HG02884 (cell line): ENCODE measurements around the gene COL5A1.

Experiments used
- ATAC-seq: cut with Tn5 transposase; IDR thresholded peaks from one replicate; pipeline ENCODE4 v1.9.1; 2021; ENCODE audit warnings: mild to moderate bottlenecking, moderate library complexity; ENCODE audit not compliant: unreplicated experiment

The COL5A1 gene

DNA sequence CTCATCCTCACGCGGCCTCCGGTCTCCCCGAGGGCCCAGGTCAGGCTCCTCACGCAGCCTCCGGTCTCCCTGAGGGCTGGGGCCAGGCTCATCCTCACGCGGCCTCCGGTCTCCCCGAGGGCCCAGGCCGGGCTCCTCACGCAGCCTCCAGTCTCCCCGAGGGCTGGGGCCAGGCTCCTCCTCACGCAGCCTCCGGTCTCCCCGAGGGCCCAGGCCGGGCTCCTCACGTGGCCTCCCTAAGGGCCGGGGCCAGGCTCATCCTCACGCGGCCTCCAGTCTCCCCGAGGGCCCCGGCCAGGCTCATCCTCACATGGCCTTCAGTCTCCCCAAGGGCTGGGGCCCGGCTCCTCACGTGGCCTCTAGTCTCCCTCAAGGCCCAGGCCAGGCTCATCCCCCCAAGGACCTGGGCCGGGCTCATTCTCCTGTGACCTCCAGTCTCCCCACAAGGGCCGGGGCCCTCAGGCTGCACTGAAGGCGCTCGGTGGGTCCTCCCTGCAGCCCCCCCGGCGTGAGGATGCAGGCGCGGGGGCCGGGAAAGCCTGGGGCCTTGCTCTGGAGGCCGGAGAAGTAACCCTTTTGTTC, 187.8 kb downstream of the COL5A1 start:
- no peak for ATAC-seq

DNA sequence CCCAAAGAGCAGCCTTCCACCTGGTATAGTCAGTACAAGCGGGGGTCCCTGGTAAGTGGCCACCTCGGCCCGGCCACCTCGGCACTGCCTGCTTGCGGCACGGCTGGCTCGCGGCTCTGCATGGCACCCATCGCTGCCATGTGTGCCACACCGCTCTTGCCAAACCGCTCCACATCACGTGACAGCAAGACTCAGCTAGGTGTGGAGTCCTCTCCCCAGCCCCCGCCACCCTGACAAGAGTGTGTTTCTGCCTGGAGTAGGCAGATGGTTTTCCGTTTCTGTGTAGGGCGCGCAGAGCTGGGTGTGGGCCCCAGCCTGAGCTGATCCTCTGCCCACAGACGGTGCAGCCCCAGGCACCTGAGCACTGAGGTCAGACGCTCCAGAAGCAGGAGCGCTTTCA, 188.5 kb downstream of the COL5A1 start:
- ATAC-seq = no peak

DNA sequence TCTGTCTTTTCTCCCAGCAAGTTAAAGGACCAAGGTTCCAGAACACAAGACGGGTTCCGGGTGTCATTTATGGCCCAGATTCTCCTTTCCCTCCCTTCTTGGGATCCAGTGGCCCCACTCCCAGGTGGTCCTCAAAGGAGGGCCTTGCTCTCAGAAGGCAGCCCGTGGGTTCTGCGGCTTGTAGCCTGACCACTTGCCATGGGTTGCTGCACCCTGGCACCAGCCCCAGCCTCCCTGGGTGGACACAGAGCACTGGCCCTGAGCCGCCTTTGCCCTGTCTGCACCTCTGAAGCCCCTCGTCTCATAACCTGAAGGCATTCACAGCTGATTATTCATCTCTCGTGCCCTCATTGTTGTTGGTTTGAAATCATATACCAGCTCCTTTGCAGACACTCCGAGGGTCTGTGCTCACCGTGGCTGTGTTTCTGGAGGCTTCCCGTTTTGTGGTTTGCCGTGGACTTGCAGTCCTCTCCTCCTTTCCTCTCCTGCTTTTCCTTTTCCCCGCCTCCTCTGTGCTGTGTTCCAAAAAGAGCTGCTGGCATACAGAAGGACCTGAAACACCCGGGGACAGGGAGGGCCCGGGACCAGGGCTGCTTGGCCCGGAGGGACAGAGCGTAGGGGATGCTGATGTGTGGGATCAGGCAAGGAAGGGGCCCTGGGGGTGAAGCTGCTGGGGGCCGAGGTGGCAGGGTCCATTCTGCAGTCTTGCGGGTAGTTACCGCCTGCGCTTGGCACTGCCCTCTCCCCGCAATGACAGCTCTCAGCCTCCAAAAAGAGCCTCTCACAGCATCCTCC, 189.5 kb downstream of the COL5A1 start:
- no peak for ATAC-seq

DNA sequence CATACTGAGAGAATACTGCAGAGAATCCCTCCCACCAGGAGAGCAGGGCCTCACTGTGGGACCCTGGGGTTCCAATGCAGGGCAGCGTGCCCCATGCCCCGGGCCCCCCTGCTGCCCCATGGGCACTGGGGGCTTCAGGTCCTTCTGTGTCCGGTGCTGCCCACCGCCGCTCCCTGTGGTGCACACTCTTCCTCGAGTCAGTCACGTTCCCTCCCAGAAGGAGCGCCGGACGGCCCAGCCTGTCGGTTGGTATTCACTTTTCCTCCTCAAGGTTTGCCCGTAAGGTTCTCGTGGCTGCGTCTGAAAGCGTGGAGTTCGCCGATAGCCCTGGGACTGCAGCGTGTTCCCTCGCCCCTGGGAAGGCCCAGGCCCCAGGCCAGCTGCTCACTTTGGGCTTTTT, 190.9 kb downstream of the COL5A1 start:
- no peak for ATAC-seq

DNA sequence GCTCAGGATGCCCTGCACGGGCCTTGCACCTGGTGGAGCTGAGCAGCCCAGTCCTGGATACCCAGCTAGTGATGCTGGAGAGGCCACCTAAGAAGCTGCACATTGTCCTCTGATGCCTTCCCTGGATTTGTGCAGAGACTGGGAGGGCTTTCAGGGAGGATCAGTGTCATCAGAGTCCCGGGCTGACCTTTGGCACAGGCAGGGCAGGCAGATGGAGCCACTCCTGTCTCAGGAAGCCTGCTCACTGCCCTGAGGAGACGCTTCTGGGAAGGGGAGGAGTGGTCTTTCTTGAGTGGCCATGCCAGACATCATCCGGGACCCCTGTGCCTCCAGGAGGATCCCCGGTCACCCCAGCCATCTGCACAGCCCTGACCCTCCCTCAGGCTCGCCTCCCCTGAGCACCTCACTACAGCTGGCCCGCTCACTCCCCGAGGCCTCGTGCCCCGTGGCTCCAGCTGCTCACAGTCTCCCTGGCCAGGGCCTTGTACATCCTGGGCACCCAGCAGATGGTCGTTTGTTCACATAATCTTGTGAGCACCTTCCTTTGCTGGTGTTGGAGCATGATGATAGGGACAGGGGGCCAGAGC, 191.8 kb downstream of the COL5A1 start:
- ATAC-seq = no peak

DNA sequence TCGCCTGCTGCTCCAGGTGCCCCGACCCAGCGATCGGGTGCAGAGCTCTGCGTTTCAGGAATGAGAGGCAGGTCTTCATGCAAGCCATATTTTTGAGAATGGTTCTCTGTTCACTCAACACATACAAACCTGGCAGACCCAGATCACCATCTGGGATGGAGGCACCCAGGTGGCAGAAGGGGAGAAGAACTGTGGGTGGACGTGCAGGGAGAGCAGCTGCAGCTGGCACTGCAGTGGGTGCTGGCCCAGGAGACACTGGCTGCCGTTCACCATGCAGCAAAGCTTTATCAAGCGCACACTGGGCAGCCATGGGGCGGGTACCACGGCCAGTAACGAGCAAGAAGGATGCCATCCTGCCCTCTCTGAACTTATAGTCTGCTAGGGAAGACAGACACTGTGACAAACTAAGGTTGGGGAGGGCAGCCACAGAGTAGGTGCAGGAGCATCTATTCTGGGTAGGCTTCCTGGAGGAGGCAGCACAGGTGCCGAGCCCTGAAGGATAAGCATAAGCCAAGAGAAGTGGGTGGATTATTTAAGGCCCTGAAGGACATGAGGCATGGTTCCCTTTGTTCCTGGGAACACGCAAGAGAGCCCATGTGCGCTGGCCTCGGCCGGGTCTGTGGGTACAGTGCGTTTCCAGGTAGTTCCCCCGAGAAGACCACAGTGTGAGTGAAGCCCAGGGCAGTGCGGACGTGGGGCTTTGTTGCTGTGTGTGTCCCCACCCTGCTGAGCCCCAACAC, 192.8 kb downstream of the COL5A1 start:
- ATAC-seq = no peak

DNA sequence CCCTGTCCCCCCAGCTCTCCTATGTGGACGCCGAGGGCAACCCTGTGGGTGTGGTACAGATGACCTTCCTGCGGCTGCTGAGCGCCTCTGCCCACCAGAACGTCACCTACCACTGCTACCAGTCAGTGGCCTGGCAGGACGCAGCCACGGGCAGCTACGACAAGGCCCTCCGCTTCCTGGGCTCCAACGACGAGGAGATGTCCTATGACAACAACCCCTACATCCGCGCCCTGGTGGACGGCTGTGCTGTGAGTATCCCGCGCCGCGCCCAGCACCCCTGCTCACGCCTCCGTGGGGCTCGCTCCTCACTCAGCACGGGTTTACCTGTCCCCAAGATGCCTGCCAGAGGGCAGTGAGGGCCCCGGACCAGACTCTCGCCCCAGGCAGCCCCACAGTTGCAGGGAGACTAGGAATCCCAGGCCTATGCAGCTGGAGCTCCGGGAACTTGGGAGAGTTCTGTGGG, 193.4 kb downstream of the COL5A1 start:
- ATAC-seq = no peak

DNA sequence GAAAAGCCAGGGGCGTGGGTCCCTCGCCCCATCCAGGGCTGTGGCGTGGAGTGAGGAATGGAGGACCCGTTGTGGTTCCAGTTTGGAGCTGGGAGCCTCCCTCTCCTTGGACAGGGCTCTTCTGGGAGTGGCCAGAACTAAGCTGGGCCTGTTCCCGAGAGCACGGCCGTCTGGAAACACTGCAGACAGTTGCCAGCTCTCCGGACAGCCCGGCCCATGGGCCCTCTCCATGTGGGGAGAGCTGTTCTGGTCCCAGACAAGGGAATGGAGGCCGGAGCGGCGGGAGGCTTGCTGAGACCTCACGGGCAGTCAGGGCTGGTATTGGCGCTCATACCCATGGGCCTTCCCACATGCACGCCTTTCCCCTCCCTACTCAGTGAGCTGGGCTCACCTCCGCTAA, 193.8 kb downstream of the COL5A1 start:
- ATAC-seq = no peak

DNA sequence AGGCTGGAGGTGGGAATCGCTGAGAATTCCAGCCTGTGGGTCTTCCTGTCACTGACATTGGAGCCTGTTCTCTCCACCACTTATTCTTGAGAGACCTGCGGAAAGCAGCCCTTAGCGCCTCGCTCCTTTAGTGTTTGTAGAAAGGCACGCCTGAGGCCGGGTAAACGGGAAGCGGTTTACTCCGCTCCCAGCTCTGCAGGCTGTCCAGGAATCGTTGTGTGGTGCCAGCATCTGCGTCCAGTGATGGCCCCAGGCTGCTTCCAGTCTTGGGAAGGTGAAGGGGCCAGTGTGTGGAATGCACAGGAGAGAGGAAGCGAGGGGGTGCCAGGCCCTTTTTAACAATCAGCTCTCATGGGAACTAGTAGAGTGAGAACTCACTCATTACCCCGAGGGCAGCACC, 194.4 kb downstream of the COL5A1 start:
- ATAC-seq = no peak

DNA sequence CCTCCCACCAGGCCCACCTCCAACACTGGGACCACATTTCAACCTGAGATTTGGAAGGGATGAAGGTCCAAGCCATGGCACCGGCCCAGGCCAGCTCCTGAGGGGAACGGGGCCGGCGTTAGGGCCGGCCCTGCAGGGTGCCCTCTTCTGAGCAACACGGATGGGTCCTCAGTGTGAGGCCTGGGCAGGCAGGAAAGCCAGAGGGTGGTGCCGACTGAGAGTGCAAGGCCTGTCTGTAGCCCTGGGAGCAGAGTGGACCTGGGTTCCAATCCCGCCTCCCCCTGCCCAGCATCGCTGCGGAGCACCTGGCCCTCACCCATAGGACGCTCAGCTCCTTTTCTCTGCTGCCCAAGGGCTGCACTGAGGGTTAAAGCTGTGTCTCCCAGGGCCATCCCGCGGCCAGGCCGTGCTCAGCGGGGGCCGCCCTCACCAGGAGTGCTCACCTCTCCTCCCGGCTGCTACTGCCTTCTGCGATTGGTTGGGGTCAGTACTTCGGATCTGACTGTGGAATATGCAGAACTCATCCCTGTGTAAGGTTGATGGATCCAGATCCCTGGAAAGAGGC, 194.9 kb downstream of the COL5A1 start:
- ATAC-seq = no peak

DNA sequence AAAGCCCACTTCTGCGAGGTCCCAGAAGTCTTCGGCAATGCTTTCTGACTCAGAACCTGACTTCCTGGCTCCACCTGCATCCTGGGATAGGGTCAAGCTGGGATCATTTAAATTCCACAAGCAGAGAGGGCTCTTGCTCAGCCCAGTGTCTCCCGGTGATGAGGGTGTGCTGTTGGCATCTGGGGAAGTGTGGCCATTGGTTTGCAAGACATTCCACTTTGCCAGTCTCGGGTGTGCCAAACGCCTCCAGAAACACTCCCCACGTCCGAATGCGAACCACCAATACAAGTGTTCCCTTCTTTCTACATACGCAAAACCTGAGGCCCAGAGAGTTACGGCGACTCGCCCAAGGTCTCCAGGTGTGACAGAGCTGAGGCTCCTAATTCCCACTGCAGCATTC, 195.9 kb downstream of the COL5A1 start:
- ATAC-seq = no peak

DNA sequence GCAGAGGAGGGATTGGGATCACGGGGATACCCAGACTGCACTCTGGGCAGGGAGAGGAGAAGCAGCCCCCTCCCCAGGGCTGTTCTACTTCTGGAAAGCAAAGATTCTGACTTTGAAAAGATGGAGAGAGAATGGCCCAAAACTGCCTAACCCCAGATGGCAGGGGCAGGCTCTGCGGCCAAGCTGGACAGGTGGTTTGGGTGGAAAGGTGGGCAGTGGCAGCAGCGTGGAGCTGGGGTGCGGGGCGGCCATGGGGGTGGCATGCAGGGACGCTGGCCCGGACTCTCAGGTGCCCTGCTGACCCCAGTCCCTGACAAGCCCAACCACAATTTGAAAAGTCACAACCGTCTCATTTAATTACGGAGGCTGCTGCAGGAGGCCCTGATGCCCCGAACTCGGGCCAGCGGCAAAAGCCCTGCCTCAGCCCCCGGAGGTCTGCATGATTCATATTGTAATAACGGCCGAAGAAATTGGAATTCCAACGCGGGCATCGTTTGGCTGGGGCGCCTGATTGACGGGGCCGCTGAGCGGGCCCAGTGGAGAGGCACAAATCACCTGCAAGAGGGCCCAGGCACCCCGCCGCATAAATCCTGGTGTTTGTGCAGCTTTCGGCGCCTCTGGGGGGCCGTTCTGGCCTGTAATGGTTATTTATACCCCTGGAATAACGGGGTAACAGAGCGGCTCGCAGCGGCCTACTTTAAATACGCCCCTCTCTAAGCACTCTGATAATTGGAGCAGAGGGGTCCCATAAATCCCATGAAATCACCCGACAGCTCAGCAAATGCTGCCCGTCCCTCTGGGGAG, 197.2 kb downstream of the COL5A1 start:
- ATAC-seq = no peak

DNA sequence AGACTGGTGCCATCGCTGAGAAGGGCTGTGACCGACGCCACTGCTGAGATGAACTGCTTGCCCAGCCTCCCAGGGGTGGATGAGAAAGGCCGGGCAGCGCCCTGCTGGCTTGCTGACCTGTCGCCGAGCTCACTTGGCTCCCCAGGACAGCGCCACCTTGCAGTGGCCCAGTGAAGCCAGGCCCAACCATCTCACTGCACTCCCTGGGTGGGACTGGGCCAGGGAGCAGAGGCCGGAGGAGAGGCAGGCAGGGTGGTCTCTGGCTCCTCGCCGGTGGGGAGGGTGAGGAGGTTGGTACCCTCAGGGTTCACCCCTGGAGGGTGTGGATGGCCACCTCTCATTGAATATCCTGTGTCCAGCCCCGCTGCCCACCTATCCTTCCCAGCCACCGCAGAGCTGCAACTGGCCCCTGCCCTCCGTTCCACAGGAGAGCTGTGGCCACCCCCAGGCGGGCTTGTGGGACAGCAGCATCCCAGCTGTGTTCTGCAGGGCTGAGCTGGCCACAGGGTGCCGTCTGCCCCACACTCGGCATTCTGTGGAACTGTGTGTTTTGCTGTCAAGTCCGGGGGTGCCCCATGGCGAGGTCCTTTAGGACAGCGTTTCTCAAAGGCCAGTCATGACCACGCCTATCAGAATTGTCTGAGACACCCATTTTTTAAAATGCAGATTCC, 198.0 kb downstream of the COL5A1 start:
- no peak for ATAC-seq

DNA sequence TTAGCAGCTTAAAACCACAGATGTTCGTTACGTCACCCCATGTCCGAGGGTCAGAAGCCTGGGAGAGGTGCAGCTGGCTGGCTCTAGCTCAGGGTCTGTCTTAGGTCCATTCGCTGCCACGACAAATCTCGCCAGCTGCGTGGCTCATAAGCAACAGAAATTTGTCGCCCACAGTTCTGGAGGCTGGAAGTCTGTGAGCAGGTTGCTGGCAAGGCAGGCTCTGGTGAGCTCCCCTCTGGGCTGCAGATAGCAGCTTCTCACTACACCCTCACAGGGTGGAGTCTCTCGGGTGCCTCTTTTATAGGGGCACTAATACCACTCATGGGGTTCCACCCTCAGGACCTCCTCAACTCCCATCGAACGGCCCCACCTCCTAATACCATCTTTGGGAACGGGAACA, 198.9 kb downstream of the COL5A1 start:
- no peak for ATAC-seq

DNA sequence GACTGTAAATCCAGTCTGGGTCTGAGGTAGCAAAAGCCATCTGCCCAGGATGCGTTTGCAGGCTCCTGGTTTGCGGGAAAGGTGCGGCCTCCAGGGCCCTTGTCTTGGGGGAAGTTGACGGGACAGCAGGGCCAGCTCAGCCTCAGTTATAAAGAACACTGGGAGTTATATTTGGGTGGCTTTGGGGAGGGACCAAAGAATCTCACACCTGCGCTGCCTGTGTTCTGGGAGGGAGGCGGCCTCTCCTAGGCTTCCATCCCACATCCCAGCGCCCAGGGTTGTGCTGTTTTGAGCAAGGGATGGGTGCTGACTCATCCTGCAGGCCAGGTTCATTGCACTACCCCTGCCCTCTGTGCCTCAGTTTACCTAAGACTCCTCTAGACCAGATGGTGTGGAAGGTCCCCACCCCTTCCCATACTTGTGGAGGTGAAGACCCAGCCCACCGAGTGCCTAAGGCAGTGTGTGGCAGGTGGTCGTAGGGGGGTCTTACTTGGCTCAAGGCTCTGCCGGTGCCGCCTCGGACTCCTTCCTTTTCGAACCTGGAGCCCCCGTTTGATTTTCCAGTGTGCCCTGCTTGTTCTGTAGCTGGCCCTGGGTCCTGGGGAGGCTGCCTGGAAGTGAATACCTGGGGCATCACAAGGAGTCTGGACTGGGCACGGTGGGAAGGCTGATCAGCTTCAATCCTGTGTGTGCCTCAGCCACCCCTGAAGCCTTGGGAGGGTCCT, 199.7 kb downstream of the COL5A1 start:
- no peak for ATAC-seq

DNA sequence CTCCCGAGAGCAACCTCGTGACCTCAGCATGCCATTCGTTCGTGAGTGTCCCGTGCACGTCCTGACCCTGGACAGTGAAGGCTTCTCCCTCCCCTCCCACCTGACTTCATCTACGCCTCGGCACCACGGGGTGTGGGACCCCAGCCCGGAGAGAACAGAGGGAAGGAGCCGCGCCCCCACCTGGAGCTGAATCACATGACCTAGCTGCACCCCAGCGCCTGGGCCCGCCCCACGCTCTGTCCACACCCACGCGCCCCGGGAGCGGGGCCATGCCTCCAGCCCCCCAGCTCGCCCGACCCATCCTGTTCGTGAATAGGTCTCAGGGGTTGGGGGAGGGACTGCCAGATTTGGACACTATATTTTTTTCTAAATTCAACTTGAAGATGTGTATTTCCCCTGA, 200.7 kb downstream of the COL5A1 start:
- ATAC-seq = no peak

DNA sequence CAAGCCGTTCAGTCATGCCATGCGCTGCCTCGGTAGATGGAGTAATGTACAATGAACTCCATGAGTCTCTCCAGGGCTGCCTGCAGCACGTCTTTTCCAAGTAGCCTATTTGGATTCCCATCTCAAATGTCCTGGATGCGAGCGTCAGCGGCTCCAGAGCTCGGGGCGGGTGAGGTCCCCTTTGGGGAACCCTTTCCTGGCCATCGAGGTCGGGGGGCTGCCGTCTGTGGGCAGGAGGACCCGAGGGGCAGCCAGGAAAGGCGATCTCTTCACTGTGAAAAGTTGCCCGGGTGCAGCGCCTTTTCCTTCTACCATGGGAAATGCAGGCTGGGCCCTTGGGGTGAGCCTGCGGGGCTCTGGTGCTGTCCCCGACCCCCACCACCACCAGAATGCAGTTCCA, 202.1 kb downstream of the COL5A1 start:
- no peak for ATAC-seq

DNA sequence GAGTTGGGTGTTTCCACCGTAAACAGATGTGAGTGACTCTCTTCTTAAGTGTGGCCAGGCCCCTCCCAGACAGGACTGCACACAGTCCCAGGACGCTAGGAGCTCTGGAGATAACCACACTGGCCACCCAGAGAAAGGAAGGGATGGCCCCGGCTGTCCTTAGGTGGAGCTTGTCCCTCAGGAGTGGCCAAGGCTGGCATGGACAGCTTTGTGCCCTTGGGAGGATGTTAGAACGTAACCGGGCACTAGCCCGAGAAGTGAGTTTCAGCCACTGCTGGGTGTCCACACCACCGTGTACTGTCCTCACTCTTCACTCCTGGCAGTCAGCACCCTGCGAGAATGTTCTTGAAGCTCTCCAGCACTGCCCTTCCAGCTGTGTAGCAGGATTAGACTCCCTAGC, 203.2 kb downstream of the COL5A1 start:
- no peak for ATAC-seq

DNA sequence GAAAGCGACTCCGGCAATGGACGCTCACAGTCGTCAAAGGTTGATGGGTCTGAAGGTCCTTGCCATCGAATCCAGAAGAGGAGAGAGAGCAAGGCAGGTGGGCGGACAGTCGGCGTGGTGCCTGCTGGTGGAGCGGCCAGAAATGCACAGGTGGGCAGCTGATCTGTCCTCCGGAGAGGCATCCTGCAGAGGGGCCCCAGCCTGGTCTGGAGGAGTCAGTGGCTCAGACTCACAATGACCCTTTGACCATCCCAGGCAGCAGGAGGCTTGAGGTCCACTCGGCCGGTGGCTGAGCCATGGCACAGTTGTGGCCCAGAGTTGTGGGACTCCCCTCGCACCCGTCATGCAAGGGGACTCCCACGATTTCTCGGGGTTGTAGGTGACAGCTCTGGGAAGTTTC, 204.6 kb downstream of the COL5A1 start:
- ATAC-seq = no peak
